Stimulated activated CD4-positive, alpha-beta T cell treated with anti-CD3 and anti-CD28 coated beads, Interleukin-4, amount 100 ng/mL, for 48 hours (primary cell): ENCODE results near the gene TAF1B.

Source experiments
- DNase-seq, 2 donors: peaks; one replicate each; pipeline ENCODE4 v3.0.0-alpha.2; 2020; ENCODE audit warnings: low read depth in 2 of 2

The TAF1B gene

DNA sequence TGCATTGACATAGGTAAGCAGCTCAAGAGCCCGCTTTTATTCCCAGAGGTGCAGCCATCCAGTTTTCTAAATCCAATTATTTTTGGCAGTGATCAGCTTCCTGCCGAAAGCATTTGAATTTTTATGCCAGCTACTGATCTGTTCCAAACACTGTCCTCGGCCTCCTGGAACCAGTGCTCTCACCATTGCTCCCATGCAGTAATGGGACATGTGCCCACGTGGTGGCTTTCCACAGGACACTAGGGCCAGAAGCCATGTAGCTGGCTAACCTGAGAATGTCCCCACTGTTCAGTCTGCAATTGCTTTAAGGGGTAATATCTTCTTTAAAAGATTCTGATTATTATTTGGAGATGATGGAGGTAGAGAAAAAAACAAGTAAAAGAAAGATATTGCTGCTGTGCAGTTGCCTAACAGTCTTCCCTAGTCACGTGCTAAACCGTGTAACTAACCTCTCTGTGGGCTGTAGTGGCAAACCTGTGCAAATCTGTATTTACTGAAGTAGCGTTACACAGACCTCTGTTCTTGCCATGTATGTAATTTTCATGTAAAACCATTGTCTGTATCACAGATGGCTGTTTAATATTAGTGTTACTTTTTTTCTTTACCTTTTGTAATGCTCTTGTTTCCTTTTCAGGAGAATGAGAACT lies 121.2 kb downstream of the TAF1B start:
- no peak for DNase-seq

DNA sequence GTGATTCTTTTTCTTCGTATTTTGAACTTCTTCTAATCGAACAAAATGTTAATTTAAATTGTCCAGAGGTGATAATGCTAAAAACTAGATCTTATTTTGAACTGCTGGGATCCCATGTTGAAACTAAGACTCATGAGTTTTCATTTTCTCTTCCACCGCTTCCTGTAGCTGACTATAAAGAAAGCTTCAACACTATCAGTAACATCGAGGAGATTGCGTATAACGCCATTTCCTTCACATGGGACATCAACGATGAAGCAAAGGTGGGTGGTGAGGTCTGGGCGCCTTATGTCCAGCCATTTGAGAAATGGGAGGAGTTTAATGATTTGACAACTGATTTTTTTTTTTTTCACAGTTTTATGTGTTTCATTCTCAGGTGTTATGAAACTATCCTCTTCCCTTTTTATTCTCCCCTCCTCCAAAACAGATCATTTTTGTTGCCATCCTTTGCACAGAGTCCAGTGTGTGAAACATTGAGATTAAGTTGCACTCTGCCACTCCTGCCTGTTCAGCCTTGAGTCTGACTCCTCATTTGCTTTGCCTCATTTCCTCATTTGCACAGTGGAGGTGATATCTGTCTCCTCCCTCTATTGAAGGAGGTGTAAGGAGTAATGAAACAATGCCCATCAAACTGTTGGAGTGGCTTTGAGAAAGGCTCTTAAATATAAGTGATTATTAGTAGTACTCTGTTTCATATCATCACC lies 122.0 kb downstream of the TAF1B start:
- no peak for DNase-seq

DNA sequence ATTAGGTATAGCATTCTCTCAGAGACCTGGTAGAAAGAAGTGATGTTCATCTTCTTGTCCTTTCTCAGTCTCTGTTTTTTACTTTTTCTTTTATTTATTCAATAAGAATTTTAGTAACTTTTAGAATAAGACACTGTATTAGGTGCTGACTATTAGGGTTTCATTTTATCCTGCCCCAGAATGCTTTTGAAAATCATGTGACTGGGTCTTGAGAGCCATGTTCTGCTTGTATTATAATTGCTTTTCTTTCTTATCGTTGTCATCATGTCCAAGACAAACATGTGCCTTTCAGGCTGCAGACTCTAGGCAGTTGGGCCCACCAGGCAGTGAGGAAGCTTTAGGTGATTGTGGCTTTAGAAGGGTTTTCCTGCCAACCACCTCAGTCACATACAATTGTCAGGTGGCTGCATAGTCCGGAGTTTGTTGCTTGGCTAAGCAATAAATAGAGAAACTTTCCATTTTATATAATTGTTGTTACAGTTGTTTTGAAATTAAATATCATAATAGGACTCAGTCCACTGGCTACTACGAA lies 123.3 kb downstream of the TAF1B start:
- no peak for DNase-seq

DNA sequence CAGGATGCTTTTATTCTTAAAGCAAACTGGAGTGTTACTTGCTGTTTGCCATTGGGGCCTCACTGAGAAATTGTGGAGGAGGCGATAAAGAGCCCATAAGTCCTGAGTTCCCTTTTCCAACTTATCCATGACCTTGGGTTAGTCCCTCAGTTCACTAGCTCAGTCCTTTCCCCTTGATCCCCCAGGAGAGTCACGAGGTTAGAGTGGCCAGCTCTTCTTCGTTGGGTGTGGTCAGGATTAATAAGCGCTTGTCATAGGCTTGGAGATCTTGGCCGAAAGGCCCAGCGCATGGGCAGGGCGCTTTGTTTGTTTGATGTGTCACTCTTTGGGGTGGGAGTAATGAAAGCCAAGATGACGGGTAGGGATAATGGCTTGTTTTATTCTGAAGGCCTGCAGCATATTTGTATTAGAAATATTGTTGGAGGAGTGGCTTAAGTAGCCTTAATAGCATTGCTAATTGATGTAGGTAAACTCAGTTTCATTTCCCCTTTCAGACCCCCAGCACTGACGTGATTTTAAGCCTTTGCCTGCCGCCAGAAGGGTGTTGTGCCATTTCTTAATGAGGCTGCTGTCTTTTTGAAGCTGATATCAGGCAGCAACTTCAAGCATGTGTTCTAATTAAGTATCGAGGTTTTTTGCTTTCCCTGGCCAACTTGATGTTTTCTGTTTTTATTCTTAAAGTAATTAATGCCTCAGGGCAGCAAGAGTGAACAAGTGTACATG lies 123.9 kb downstream of the TAF1B start:
- DNase-seq: no peak

DNA sequence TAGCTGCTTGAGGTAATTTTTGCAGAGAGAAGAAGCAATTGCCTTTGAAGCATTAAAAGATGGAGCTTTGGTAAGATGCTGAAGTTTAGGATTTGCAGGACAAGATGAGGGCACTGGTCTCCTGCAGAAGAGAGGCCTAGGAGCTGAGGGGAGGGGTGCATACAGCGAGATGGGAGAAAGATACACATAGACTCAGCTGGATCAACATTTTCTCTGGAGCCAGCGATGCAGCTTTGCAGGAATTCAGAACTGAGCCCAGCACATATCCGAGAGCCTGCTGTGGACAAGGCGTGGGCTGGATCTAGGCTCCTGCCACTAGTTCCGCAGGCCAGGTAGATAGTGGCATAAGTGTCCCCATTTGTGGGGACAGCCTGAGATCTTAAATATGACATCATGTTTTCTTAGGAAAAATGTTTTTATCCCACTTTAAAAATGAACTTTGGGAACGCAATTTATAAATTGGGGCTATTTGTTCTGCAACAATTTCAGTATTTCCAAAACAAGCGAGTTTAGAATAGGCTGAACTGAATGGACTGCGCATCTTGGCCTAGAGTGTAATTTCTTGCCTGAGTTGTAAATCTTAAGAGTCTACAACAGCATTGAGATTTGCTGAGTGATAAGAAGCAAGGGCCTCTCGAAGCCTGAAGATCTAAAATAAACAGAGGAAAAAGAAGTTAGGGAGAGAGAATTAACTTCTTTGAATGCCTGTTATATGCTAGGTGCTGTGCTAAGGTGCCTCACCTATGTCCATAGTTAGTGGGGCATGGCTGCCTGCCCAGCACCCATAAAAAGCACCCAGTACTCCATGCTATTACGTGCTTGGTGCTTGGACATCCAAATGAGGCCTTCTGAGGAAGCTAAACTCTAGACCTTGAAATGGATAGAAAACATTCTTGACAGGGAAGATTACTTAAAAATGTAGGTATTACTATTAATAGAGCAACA lies 125.6 kb downstream of the TAF1B start:
- DNase-seq: no peak

DNA sequence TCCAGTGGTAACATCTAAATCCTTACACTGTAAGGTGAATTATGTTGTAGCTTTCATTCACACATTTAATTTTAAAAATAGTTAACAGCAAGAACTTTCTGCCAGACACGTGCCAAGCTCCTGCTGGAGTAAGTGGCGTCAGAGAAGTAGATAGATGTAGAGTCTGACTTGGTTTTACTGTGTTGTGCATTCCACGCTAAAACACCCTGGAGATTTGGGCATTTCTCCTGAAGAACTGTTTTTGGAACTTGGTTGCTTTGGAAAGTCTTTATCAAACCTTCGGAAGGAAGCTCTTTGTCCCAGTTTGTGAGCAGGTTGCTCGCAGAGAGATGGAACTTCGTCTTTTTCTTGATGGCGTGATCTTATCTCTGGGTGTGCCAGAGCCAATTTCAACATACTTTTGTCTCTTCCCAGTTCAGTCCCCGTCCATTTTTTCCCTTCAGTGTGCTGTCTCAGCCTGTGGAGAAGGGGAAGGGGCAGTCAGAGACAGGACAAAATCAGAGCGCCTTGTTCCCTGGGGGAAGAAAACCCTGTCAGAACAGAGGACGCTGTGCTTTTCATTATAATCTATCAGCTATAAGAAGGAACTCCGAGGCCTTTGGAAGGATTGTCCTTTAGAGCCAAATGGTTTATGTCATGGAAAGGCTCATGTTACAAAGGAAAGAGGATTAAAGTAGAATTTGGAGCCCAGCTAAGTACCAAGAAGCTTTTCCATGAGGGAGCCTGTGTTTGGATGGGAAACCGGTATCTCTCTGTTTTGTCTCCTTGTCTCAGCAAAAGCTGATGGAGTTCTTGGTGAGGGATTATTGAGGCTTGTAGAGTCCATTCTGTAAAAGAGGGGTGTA lies 127.1 kb downstream of the TAF1B start:
- DNase-seq: no peak

DNA sequence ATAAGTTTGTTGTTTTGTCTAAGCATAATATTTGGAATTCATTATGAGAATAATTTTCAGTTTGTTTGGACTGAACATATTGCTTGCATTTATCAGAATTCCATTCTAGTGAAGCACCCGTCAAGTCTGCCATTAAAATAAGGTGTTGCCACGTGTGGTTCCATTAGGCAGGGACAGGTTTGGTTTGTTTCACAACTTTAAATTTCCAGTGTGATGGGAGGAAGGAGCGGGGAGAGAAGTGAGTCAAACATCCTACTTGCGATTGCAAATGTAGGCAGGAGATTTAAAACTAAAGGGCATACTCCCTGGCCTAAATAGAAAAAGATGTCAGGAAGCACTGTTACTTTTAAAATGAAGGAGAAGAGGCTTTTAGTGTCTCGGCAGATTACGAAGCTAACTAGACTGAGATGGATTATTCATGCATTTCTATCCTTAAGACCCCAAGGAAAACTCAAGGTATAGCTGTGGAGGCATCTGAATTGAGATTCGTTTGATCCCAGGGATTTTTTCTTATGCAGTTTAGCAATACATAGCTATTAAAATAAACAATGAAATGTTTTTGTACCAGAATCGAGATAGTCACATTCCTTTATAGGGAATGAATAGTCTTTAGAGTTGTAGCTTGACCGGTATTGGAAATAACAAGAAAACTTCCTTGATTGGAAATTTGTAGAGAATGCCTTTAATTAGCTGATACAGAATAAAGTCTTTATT lies 128.0 kb downstream of the TAF1B start:
- DNase-seq: no peak

DNA sequence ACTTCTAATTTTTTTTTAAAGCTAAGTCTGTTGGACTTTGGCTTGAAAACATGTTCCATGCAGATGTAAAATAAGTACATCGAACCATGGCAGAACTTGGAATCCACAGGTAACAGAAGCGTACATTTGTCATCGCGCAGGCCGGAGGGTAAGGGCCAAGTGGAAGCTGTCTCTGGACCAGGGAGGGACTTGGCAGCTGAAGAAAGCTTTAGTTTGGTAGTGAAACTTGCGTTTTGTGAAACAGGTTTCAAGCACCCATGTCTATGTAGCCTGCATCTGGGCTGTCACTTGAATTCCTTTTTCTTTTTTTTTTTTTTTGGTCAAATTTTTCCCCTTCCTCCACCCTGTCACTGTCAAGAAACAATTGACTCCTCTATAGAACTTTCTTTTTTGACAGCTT lies 128.6 kb downstream of the TAF1B start:
- DNase-seq: no peak

DNA sequence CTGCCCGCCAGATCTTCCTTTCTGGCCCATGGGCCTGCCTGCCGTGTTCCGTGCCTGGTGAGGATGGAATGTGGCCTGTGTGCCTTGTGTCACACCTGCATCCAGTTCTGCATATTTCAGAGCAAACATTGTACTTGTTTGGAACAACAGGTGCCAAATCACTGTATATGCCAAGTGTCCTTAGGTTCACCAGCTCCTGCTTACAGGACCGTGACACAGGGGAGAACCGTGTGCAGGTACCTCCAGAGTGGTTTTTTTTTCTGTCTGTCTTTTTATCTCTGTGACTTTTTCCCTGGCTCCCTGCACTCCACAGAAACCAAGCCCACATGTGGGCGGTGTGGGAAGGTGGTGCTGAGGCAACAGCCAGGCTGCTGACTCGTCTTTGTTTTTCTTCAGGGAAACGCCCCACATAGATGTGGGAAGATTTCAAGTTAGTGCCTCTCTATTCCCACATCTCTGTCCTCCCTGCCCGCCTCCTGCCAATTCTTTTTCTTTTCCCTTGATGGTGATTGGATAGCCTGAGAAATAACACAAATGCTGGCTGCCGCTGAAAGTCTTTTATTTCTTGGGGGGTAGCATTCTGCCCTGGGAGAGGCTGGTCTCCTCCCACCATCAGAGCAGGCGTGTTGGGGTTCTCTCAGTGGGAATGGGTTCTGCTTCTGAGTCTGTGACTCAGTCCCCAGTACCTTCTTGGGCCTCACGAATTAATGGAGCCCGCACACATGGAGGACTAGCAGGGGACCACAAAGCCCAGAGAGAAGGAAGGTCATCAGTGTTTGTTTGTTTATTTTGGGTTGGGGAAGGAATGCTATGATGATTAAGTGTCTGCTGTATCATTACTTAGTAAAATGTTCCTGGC lies 129.6 kb downstream of the TAF1B start:
- no peak for DNase-seq

DNA sequence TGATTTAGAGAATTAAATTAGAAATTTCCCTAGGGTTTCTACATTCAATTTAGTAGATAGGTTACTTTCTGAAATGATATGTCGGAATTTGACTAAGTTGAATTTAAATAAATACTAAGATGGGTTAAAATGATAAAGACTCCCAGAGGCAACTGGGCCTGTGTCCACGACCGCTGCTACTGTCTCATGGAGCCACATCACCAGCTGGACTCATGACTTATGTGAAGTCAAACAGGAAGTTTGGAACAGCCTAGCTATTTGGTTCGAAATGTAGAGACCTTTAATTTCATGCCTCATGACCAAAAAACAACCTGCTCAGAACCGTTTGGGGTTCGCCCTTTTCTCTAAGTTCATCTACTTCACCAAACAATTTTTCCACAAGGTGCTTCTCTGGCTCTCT lies 130.4 kb downstream of the TAF1B start:
- DNase-seq: no peak

DNA sequence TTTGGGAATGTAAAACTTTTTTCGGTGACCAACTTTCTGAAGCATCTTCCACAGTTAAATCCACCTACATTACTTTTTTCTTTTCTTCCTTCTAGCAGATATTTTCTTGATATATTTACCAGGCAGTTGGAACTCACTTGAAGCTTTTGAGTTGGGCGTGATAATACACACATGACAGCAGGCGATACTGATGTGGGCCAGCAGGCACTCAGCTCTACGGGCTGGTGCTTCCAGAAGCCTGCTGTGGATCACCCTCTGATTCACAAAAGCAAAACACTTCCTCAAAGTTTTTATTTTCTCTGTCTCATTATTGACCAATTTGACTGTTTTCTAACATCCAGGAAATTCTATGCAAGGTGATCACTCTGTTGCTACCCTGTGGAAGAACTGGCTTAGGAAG lies 131.1 kb downstream of the TAF1B start:
- no peak for DNase-seq

DNA sequence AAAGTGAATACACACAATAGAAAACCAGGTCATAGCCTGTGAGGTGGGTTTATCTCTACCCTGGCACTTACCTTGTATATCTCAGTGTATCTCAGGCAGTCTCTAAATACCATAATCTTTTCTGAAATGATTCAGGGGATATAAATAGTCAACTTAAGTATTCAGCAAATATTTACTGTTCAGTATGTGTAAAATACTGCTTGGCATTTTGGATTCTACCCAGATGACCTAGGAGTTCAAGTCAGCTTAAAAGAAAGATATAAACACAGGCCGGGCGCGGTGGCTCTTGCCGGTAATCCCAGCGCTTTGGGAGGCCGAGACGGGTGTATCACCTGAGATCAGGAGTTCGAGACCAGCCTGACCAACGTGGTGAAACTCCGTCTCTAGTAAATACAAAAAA lies 132.1 kb downstream of the TAF1B start:
- DNase-seq: no peak

DNA sequence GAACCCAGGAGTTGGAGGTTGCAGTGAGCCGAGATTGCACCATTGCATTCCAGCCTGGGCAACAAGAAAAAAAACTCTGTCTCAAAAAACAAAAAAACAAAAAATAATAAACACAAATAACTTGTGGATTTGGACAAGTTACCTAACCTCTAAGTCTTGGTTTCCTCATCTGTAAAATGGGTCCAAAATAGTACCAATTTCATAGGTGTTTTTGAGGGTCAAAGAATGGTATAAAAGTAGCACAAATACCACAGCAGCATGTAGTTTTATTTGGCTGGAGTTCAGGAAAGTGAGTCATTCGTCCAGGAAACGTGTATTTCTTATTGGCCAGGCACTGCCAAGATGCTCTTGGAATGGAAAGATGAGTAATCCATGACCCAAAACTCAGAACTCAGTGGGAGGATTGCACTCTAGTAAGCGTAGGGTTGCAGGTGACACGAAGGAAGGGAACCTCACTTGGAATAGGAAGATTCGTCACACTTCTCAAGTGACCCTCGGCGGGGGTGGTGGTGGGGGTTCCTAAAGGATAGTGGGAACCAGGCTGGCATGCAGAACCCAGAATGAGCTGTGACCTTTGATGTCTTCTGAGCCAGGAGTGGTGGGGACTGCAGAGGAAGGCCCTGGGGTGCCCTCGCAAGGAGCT lies 132.7 kb downstream of the TAF1B start:
- DNase-seq: peak; percentile 11 to 32

DNA sequence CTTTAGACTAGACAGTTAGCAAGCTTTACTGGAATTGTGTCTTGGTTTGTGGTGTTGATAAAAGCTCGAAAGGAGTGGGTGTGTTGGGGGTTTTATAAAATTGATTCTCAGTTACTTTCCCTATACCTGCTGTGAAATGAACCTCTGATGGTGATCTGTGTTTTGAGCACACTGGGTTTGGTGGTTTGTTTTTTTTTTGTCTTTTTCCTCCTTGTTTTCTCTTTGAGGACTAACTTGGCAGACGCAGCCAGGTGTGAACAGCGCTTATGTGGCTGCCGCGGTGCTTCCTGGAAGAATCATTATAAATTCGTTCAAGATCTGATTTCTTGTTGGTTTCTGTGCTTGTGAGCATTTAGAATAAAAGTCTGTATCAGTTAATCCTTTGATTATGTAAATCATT lies 136.7 kb downstream of the TAF1B start:
- no peak for DNase-seq

DNA sequence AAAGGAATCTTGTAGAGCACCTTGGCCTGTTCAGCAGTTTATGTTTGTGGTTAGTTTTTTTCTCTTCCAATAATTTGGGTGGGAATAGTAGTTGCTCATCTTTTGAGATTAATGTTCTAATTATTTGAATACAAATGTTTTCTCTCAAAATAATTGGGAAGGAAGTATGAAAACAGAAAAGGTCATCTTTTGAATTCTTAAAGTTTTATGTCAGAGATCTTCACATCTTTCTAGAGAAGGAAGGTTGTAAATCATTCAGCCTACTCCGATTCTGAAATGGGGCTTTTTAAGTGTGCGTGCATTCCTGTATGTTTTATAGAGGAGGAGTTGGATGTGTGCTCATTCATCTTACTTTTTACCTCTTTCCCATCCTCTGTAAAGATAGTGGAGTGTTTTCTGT lies 137.2 kb downstream of the TAF1B start:
- no peak for DNase-seq

DNA sequence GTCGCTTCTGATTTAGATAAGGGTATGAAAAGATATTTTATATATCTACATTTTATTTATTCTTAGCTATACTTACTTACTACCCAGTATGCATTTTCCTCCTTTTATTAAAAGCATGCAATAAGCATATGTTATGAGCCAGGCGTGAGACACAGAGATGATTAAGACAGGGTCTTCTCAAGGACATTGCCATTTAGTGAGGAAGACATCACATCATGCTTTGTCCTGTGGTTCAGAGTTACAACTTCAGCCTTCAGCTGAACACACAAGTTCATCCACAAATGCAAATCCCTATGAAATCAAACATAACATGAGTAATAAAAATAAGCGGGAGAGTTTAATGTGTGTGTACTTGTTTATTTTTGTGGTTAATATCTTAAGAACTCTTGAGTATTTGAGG lies 138.4 kb downstream of the TAF1B start:
- DNase-seq: no peak

DNA sequence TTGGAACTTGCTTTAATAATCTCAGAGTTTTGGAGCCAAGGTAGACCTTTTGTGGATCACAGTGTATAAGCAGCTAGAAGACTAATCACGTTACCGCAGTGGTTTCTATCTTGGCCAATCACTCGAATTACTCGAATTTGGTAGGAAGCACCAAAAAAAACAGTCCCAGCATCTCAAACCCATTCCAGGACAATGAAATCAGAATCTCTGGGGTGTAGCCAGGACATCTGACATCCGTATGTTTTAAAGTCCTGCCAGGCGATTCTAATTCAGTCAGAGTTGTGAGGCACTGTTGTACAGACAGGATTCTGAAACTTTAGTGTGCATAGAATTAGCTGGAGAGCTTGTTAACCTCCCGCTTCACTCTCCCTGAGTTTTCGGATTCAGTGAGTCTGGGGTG lies 139.0 kb downstream of the TAF1B start:
- DNase-seq: no peak

DNA sequence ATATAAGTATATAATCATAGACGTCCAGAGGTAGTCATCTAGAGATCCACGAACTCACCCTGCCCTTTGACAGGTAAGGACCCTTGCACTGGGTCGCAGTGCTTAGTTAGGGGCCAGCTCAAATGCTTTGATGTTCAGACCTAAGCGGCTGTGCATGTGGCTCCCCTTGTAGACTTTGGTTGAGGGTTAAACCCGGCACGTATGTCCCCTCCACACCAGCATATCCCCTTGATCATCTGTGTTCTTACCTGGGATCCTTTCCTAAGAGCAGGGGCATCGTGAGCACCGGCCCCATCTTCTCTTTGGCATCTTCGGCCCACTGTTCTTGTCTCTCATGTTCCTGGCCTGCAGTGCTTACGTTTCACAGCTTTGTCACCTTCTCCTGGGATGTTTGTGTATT lies 139.6 kb downstream of the TAF1B start:
- no peak for DNase-seq
